GM21423 (cell line): ENCODE results near the gene CROCC.
A peak's percentile ranks its signal among the peaks of the same experiment; 100 is the strongest.
"Not testable (repeated sequence)": the region's sequence is repeated elsewhere in the genome, so short reads cannot be mapped to it uniquely, and the experiment has no call there.

Experiments
- ATAC-seq: cut with Tn5 transposase; IDR thresholded peaks from one replicate; pipeline ENCODE4 v1.9.1; 2021; ENCODE audit warnings: mild to moderate bottlenecking, moderate library complexity; ENCODE audit not compliant: unreplicated experiment

CROCC gene

DNA sequence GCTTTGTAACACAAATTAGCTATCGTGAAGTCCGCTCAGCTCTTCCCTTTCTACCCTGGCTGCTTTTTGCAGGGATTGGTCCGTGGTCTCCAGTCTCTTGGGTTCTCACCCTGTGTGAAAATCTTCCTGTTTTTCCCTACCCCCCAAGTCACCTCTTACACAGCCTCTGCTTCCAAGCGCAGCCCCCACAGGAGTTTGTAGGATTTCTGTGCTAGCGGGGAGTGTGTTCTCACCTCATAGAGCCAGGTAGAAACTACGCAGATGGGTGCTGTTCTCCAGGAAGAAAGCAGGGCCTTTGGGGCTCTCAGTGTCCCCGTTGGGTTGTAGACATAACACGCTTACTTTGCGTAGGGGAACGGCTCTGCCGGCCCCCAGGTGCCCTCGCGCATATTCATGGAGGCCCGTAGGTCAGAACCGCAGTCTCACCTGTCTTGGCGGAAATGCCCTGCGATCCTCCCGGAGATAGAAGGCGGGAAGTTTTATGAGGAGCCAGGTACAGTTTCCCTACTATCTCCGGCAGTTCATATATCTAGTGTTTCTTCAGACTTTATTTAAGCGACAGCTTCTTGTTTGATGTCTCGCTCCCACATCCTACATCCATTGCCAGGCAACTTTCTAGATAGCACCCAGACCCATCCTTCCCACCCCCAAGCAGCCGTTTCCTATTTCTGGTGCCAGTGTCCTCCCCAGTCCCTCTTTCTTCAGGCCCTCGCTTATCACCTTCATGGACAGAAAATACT lies 25.2 kb upstream of the CROCC start:
- ATAC-seq: not testable (repeated sequence)

DNA sequence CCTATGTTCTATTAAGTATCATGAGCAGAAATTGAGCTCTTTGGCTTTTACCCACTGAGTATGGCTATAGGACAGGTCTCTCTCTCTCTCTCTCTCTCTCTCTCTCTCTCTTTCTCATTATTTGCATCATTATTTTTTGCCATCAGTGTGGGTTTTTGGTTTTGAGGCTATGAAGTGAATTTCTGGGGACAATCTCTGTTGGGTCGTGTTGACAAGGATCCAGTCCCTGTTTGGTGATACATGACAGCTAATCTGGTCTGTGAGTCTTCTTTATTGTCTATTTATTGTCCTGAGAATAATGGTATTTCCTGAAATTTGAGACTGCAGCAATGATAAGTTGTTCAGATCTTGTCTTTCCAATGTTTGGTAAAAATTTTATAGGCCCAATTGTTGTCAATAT lies 24.1 kb upstream of the CROCC start:
- not testable (repeated sequence) for ATAC-seq

DNA sequence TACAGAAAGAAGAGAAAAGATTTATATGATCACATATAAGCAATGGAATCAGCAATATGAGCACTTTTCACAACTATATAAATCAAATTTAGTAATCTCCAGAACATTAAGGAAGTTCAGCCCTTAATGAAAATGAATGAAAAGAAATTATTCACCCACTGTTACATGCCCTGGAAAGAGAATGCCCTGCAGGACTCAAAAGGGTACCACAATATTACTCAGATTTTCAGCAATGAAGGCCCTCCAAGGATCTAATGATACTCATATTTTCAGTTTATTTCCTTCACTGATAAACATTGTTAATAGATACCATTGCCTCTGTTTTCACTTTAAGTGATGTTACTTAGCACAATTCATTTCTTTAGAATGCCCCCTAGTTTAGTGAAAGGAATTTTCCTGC lies 23.4 kb upstream of the CROCC start:
- not testable (repeated sequence) for ATAC-seq

DNA sequence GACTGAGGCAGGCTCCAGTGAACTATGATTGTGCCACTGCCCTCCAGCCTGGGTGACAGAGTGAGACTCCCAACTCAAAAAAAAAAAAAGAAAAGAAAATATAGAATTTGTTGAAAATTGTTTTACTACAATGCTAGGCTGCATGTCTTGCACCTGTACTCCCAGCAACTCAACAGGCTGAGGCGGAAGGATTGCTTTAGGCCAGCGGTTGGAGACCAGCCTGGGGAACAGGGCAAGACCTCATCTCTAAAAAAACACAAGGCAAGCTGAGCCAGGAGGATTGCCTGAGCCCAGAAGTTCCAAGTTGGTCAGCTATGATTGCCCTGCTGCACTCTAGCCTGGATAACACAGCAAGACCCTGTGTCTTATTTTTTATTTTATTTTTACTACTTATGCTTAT lies 22.7 kb upstream of the CROCC start:
- not testable (repeated sequence) for ATAC-seq

DNA sequence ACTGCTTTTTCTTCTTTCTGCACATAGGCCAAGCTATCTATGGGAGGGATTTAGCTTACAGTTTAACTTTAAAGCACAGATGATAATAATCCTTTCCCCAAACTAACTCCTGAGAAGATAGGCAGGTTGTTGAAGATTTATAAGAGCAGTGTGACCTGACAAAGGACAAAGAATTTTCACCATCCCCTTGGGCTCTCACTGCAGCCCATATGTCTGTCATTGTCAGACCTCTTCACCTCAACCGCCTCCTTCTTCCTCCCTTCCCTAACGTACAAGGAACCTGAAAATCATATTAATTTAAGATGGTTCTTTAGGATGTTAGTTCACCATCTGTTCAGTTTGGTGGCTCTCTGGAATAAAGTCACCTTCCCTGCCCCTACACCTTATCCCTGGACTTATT lies 21.0 kb upstream of the CROCC start:
- no peak for ATAC-seq

DNA sequence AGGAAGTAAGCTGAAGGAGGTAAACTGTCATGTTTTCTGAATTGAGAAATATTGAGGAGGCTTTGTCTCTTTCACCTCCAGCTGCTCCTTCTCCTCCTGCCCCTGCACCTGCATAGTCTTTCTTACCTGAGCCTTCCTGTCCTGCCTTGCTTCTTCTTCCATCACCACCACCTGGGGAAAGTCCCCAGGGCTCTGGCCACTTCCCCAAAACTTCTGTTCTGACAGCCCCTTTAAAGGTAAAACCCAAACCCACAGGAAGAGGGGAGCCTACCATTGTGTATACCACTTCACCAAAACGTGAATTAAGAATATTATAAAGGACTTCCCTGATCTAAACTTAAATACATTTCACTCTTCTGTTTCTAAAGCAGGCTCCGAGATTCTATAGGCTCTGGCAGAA lies 20.4 kb upstream of the CROCC start:
- ATAC-seq: not testable (repeated sequence)

DNA sequence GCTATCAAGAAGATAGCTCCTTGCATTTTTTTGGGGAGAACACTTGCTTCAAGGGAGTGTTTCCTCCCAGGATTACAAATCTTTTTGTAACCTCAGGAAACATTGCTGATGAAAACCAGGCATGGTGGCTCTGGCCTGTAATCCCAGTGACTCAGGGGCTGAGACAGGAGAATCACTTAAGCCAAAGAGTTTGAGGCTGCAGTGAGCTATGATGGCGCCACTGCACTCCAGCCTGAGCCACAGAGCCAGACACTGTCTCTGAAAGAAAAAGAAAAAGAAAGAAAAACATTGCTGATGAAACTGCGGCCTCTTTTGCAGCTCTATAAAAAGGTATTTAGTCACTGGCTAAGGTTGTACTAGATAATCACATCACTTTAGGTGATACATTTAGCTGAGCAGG lies 18.7 kb upstream of the CROCC start:
- no peak for ATAC-seq

DNA sequence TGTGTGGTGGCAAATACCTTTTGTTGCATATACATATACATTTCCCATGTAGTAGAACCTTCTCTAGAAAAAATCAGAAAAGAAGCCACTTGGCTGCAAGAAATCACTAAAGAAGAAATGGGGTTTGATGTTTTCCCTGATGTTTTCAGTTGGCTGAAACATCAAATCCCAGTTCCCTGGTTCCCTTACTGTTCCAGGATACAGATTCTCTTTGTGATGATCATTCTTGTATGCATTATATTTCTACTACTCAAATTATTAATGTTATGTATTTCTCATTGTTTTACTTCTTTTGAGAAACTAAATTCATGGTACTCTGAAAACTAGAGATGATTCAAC lies 18.3 kb upstream of the CROCC start:
- no peak for ATAC-seq

DNA sequence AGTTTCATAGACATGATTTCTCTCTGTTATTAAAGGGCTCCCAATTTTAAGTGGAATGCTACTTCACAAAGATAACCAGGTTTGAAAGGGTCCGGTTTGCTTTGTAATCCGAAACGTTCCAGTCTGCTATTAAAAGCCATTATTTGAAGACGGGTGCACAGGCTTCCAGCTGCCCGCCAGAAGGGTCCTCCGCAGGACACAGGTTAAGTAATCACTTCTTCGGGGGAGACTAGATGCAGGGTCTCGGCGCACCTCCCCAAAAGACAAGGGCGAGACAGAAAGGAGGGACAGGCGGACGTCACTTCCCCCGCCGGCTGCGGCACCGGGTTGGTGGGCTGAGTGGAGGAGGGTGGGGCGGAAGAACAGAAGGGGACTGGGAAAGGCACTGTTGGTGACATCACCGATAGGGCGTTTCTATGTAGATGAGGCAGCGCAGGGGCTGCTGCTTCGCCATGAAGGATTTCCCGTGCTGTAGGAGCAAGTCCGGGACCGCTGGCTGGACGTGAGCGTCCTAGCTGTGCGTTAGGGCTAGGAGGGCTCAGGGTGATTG lies 17.1 kb upstream of the CROCC start:
- ATAC-seq: peak; percentile 88

DNA sequence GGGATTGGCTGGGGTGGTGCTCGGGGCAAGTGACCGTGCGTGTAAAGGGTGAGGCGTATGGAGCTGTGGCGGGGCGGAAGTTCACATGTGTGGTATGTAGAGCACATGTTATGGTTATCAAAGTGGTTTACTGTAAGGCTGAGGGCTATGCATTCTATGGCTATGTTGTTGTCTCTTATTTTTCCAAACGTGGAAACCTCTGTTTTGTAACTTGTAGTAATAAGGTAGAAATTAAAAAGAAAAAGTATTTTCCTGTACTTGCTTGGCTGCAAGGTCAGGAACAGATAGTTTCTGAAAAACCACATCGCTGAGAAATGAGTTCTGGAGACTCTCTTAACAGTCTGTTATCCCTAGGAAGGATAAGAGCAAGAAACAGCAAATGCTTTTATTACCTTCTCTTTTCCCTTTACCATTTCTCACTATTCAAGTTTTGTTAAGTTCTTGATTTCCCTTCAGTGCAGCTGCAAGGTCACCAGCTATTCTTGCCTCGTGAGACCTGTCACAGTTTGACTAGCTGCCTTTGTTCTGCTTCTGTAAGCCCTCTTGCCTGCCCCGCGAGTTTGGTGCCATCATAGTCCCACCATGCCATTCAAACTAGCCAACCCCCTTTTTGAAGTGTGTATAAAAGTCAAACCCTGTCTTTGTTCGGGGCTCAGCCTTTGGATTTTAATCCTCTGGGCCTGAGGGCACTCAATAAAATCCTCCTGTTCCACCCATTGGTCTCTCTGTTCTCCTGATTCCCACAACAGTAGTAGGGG lies 16.4 kb upstream of the CROCC start:
- ATAC-seq: peak; percentile 66

DNA sequence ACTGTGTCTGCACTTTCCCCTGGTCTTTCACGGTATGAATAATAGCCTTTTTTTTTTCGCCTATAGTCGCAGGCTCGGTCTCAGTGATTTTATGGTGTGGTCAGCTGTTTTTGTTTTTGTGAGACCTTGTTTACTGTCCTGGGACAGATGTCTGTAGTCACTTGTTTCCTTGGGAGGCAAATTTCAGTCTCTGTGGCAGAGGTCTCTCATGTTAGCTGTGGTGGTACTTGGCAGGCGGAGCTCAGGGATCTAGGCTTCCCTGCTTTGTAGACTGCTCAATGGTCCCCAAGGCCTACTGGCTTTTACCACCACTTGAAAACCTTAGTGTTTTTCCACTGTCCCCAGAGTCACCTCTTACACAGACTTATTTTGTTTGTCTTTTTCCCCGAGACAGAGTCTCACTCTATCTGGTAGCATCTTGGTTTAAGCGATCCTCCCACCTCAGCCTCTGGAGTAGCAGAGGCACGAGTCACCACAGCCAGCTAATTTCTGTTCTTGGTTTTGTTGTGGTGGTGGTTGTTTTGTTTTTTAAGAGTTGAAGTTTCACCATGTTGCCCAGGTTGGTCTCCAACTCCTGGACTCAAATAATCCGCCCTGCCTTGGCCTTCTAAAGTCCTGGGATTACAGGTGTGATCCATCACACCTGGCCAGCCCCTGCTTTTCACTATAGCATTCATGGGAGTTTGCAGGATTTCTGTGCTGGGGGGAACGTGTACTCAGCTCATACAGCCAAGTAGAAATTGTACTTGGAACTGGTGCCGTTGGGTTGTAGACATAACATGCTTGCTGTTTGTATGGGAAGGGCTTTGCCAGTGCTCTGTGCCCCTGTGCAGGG lies 15.6 kb upstream of the CROCC start:
- ATAC-seq: no peak

DNA sequence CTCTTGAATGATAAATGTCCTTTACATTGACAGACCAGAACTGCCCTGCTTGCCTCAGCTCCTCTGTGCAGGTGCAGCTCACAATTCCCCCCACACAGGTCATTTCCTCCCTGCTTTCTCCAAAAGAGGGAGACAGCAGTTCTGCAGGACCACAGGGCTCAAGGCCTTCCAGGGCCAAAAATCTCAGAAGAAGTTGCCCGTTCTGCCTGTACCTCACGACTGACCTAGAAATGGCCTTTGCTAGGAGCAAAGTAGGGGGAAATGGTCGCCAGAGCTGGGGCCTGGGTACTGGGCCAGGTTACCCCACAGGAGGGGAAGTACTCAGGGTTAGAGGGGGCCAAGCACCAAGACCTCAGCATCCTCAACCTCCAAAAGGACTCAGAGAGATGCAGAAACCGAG lies 14.9 kb upstream of the CROCC start:
- no peak for ATAC-seq

DNA sequence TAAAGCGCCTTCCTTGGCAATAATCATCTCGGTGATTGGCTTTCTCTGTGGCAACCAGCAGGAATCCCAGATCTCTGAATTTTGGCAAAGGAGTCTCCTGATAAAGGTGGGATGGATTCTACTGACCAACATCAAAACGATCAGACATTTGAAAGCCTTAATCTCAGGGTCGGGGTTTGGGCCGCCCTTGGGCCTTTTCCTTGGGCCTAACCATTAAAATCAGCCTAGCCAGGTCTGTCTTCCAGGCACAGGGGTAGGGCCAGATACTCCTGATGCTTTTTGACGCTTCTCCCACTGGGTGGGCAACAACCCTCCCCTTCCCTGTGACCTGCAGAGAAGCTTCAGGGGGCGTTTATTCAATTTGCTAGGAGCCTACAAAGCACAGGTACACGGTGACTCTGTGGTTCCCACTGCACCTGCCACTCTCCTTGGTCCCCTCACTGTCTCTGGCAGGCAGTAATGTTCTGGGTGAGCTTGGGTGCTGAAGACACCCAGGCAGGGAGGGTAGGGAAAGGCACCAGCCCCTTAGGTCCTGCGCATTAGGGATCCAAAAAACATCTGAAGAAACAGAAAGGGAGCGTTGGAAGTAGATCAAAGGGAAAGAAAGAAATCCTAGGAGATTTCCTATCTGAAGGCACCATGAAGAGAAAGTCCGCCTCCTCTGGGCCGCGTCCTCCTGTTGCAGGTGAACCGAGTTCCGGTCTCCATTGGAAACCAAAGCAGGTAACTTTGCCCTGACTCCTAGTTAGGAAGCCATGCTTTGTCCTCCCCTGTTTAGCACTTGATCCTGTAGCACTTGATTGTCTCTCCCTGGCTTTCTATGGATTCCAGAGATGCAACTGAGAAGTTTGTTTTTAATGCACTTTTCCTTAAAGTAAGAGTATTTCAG lies 13.6 kb upstream of the CROCC start:
- ATAC-seq: no peak

DNA sequence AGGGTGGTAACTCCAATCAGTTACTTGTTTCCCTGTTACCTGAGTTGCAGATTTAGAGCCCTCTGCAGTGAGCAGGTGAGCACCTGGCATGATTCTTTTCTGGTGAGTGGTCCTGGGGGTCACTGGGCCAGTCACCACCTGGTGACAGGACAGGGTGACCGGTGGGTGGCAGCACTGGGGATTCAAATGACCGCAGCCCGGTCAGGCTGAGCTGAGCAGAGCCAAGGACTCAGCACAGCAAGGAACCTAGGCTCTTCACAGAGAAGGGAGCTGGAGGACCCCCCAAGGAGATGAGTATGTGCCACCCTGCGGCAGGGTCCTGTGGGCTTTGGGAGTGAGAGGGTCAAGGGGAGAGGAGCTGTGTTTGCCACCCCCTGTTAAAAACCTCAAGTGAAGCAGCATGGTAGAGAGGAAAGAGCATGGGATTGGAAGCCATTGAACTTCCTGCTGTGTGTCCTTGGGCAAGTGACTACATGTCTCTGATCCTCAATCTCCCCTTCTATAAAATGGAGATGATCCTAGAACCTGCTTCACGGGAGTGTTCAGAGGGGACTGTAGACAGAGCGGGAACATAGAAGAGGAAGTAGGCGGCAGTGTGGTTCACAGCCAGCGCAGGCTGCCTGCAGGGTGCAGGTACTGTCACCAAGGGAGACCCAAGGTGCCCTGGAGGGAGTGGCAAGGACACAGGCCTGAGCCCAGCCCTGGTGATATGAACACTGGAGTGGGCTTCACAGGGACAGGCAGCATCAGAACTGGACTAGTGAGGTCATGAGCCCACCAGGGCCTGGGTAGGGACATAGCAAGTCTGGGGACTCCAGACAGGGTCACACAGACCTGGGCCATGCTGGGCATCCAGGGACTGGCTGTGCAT lies 9.6 kb upstream of the CROCC start:
- not testable (repeated sequence) for ATAC-seq

DNA sequence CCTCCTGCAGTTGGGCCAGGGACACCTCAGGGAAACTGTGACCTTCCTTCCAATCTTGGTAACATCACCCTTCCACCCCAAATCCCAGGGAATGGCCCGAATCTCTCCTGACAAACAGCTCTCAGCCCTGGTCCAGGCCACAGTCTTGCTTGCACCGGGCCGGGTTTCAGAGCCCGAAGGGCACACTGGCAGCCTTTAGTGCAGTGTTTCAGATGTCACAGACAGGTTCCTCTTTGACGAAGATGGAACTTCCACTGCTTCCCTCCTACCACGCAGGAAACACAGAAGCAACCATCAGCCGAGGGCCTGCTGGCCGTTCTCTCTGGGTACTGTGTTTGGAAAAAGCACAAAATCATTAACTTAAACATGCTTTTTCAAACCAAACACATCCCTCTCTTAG lies 9.0 kb upstream of the CROCC start:
- ATAC-seq: not testable (repeated sequence)

DNA sequence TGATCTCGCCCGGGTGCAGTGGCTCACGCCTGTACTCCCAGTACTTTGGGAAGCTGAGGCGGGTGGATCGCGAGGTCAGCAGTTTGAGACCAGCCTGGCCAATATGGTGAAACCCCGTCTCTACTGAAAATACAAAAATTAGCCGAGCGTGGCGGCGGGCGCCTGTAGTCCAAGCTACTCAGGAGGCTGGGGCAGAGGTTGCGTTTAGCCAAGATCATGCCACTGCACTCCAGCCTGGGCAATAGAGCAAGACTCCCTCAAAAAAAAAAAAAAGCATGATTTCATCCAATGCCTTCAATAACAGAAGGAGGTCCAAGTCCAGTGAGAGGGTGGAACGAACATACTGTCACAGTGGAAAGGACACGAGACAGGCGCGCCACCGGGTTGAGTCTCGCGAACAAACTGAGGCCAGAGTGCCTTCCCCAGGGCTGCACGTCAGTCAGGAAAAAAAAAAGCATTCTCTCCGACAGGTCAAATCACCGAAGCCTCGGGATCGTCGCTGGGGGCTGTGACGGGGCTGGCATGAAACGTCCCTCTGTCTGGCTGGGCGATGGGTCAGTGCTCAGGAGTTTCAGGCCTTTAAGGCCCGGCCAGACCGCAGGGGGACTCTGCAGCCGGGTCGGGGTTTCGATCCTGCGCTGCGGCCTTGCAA lies 8.4 kb upstream of the CROCC start:
- no peak for ATAC-seq

DNA sequence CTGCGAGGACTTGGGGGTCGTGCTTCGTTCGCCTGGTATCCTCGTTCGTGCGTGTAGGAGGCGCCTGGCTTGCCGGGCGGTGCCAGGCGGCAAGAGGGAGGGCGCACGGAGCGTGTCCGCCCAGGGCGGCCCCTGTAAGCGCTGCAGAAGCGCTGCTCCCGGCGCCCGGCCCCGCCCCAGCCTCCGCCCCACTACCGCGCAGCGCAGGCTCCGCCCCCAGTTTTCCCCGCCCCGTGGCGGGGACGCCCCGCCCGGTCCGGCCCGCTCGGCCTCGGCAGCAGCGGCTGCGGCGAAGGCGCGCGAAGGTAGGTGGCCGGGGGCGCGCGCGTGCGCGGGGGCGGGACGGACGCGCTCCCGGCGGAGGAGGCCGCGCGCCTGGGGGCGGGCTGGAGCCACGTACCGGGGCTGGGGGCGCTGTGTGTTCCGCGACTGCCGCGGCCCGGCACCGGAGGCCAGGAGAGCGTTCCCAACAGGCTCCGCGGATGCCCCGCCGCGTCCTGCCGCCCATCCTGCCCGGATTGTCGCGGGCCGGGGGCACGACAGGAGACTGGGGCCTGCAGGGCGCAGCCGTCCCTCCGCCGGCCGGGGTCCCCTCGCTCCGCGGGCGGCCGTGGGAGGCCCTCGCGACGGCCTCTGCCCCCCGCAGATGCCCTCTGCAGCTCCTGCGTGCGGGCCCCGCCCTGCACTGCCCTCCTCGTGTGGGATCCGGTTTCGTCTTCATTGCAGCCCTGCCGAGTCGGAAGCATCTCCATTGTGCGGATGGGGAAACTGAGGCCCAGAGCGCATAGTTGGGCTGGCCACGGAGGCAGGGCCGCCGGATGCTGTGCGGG lies 7.7 kb upstream of the CROCC start:
- ATAC-seq: peak; percentile 91
